ENCODE measurements around the gene SPECC1. TPM values are rescaled to one million over a fixed set of nuclear protein-coding genes. Genes with fewer than 3 reads are reported as not detected.

The SPECC1 gene
- total and polyA plus RNA-seq, 2 experiments from 2014 or later = 1.3 to 1.5 TPM

GRCh38 chr17:20197272-20197926 lies 188.2 kb downstream of the SPECC1 start:
- Histone ChIP-seq H3K4me3 (no peak overlapping the region), H4K20me1 (ENCODE audit: insufficient read depth) (no peaks in the 10 kb centered on the region), H3K4me1 (ENCODE audit: insufficient read depth) (no peaks in the 10 kb centered on the region), H2AFZ (no peak overlapping the region), H3K27ac (no peak overlapping the region), H3K36me3 (ENCODE audit: low read depth) (no peaks in the 10 kb centered on the region), H3K27me3 (replicated peaks; ENCODE audit: insufficient read depth) (no peaks in the 10 kb centered on the region), H3K9ac (no peak overlapping the region), H3K79me2 (ENCODE audit: insufficient read depth) (no peaks in the 10 kb centered on the region), H3F3A (ENCODE audit: insufficient read depth) (no peaks in the 10 kb centered on the region), H3K9me3 (ENCODE audit: low read depth) (no peaks in the 10 kb centered on the region), H3K4me2 (ENCODE audit: unreplicated experiment) (no peak overlapping the region), H3K9me2 (ENCODE audit: insufficient read depth) (no peaks in the 10 kb centered on the region)
- TF ChIP-seq EZH2 (IDR thresholded peaks at IDR 0.05; ENCODE audit: insufficient read depth, poor library complexity, severe bottlenecking) = no peak
- no peak for TF ChIP-seq EZH2phosphoT487 (IDR thresholded peaks at IDR 0.05; ENCODE audit: insufficient read depth, low read depth)
- in situ Hi-C loops (cut with MboI) = loop anchor here (25.0 kb wide), 1 partner anchor 110 kb away; no protein-coding TSS in a partner anchor
- DNase-seq = no peak
- WGBS, 2 experiments (ENCODE audit: low coverage in 1 of 2, low lambda C conversion rate in 2 of 2, missing lambda C conversion rate in 2 of 2) = 51 to 61% methylated on average over 5 of the region's 5 CpGs

GRCh38 chr17:20200016-20200795 lies 191.0 kb downstream of the SPECC1 start:
- H4K20me1 ChIP-seq (ENCODE audit: insufficient read depth) = no peaks in the 10 kb centered on the region
- H3K79me2 ChIP-seq (ENCODE audit: insufficient read depth) = no peaks in the 10 kb centered on the region
- no peaks in the 10 kb centered on the region for H3K9me2 ChIP-seq (ENCODE audit: insufficient read depth)
- H3K27ac ChIP-seq = no peak overlapping the region
- WGBS, 2 experiments (ENCODE audit: low coverage in 1 of 2, low lambda C conversion rate in 2 of 2, missing lambda C conversion rate in 2 of 2) = 59 to 66% methylated on average over 5 of the region's 5 CpGs
- no peaks in the 10 kb centered on the region for H3K27me3 ChIP-seq (replicated peaks; ENCODE audit: insufficient read depth)
- H3K4me2 ChIP-seq (ENCODE audit: unreplicated experiment) = no peak overlapping the region
- H3K4me1 ChIP-seq (ENCODE audit: insufficient read depth) = peaks cover 11% of the 10 kb centered on the region
- no peak overlapping the region for H2AFZ ChIP-seq
- in situ Hi-C loops (cut with MboI) = loop anchor here (5.0 to 25.0 kb wide), 2 partner anchors 48 to 213 kb away; partner anchors contain the start of gene AKAP10
- no peaks in the 10 kb centered on the region for H3K36me3 ChIP-seq (ENCODE audit: low read depth)
- no peak for TF ChIP-seq EZH2phosphoT487 (IDR thresholded peaks at IDR 0.05; ENCODE audit: insufficient read depth, low read depth)
- no peak for TF ChIP-seq EZH2 (IDR thresholded peaks at IDR 0.05; ENCODE audit: insufficient read depth, poor library complexity, severe bottlenecking)
- no peak for DNase-seq
- no peaks in the 10 kb centered on the region; the same call in 1 of the 2 replicates for H3F3A ChIP-seq (ENCODE audit: insufficient read depth)
- no peak overlapping the region for H3K4me3 ChIP-seq
- H3K9me3 ChIP-seq (ENCODE audit: low read depth) = no peaks in the 10 kb centered on the region
- H3K9ac ChIP-seq = no peak overlapping the region

- Histone ChIP-seq H3K4me1 (ENCODE audit: insufficient read depth) (peaks cover 16% of the 10 kb centered on the region), H3K27ac (no peak overlapping the region), H3K9ac (no peak overlapping the region), H4K20me1 (ENCODE audit: insufficient read depth) (no peaks in the 10 kb centered on the region), H3K27me3 (replicated peaks; ENCODE audit: insufficient read depth) (no peaks in the 10 kb centered on the region), H3F3A (ENCODE audit: insufficient read depth) (peaks cover 4% of the 10 kb centered on the region), H3K9me2 (ENCODE audit: insufficient read depth) (no peaks in the 10 kb centered on the region), H3K9me3 (ENCODE audit: low read depth) (no peaks in the 10 kb centered on the region), H3K79me2 (ENCODE audit: insufficient read depth) (no peaks in the 10 kb centered on the region), H3K4me2 (ENCODE audit: unreplicated experiment) (no peak overlapping the region), H2AFZ (no peak overlapping the region), H3K4me3 (no peak overlapping the region), H3K36me3 (ENCODE audit: low read depth) (no peaks in the 10 kb centered on the region)
- DNase-seq = no peak
- in situ Hi-C loops (cut with MboI) = loop anchor here (5.0 to 25.0 kb wide), 2 partner anchors 49 to 214 kb away; partner anchors contain the start of gene AKAP10
- WGBS, 2 experiments (ENCODE audit: low coverage in 1 of 2, low lambda C conversion rate in 2 of 2, missing lambda C conversion rate in 2 of 2) = 78 to 80% methylated on average over 10 of the region's 10 CpGs
- no peak for TF ChIP-seq EZH2 (IDR thresholded peaks at IDR 0.05; ENCODE audit: insufficient read depth, poor library complexity, severe bottlenecking)
- no peak for TF ChIP-seq EZH2phosphoT487 (IDR thresholded peaks at IDR 0.05; ENCODE audit: insufficient read depth, low read depth)
Observed at GRCh38 chr17:20200865-20201458, 191.8 kb downstream of the SPECC1 start.

GRCh38 chr17:20202141-20202621 lies 193.0 kb downstream of the SPECC1 start:
- H3K4me1 ChIP-seq (ENCODE audit: insufficient read depth) = peaks cover 27% of the 10 kb centered on the region

More at GRCh38 chr17:20202141-20202621, 193.0 kb downstream of the SPECC1 start:
- no peak overlapping the region for H3K4me2 ChIP-seq (ENCODE audit: unreplicated experiment)
- H3F3A ChIP-seq (ENCODE audit: insufficient read depth) = peaks cover 13% of the 10 kb centered on the region
- no peaks in the 10 kb centered on the region for H3K27me3 ChIP-seq (replicated peaks; ENCODE audit: insufficient read depth)
- in situ Hi-C loops (cut with MboI) = loop anchor here (5.0 to 25.0 kb wide), 2 partner anchors 50 to 215 kb away; partner anchors contain the start of gene AKAP10
- no peaks in the 10 kb centered on the region for H3K79me2 ChIP-seq (ENCODE audit: insufficient read depth)
- no peak overlapping the region for H3K27ac ChIP-seq
- no peaks in the 10 kb centered on the region for H3K9me3 ChIP-seq (ENCODE audit: low read depth)
- no peak overlapping the region for H3K9ac ChIP-seq
- DNase-seq = no peak
- WGBS, 2 experiments (ENCODE audit: low coverage in 1 of 2, low lambda C conversion rate in 2 of 2, missing lambda C conversion rate in 2 of 2) = 80 to 82% methylated on average over 3 of the region's 3 CpGs
- no peaks in the 10 kb centered on the region for H3K36me3 ChIP-seq (ENCODE audit: low read depth)
- no peaks in the 10 kb centered on the region for H3K9me2 ChIP-seq (ENCODE audit: insufficient read depth)
- no peaks in the 10 kb centered on the region for H4K20me1 ChIP-seq (ENCODE audit: insufficient read depth)
- no peak overlapping the region for H2AFZ ChIP-seq
- no peak for TF ChIP-seq EZH2 (IDR thresholded peaks at IDR 0.05; ENCODE audit: insufficient read depth, poor library complexity, severe bottlenecking)
- TF ChIP-seq EZH2phosphoT487 (IDR thresholded peaks at IDR 0.05; ENCODE audit: insufficient read depth, low read depth) = no peak
- H3K4me3 ChIP-seq = no peak overlapping the region

Measured in GM23248 (cell line).